HG03108 (cell line): ENCODE results near the gene NELFCD.
"Not testable (repeated sequence)": the region's sequence is repeated elsewhere in the genome, so short reads cannot be mapped to it uniquely, and the experiment has no call there.

Experiments used
- ATAC-seq: cut with Tn5 transposase; IDR thresholded peaks from one replicate; pipeline ENCODE4 v1.9.1; 2021; ENCODE audit warnings: moderate library complexity; ENCODE audit not compliant: unreplicated experiment

Gene NELFCD

DNA sequence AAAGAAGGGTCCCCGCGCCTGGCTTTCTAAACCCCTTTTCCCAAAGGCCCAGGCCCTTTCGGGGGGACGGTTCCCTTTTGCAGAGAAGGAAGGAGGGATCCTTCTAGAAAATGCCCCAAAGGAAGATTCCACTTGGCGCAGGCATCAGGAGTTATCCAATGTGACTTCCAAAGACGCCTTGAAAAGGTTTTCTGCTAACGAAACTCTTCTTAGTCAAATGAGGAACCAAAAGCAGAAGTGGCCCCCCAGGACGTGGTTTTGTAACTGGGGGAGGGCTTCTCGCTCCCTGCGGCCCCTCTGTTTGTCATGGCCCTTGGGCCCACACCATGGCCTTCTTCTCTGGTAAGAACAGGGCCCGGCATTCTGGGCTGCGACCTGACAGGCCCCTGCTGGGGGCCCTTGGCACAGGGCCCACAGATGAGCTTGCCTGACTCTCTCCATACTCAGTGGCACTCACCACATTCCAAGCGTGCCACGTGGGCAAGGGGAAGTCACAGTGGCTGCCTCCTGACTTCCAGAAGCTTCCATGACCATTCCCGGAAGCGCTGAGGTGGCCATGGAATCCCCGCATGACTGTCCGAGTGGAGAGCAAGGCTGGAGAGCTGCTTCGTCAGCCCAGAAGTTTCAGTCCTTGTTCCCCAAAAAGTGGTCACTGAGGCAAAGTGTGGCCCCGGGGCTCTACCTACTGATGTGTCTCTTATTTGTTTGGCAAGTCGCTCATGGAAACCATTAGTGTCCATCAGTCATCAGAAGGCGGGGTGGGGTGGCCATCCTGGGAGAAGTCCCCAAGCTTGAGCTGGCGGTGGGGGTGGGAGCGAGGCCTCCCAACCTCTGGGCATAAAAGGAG lies 26.8 kb downstream of the NELFCD start:
- ATAC-seq: peak; percentile 21

DNA sequence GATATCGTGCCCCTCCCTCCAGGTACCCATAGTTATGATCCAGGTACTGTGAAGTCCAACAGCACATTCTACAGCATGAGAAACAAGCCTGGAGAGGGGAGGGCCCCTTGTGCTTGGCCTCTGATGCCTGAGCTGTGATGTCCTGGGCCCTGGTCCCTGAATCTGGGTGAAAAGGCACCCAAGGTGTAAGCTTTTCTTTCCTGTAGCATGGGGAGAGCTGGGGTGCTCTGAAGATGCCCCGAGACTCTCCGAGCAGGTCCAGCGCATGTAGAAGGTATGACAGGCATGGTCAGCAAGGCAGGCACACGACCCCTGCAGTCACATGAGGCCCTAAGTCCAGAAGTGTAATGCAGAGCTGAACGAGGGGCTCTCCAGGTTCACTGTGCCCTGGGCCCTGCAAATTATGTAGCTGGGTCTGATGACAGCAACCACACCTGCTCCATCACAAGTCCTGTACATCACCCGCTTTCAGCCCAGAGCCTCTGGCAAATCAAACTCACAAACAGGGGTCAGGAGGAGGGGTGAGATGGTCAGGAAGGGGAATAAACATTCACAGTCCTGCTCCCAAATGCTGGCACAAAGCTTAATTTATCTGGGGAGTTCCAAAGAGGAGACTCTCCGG lies 27.8 kb downstream of the NELFCD start:
- ATAC-seq: no peak

DNA sequence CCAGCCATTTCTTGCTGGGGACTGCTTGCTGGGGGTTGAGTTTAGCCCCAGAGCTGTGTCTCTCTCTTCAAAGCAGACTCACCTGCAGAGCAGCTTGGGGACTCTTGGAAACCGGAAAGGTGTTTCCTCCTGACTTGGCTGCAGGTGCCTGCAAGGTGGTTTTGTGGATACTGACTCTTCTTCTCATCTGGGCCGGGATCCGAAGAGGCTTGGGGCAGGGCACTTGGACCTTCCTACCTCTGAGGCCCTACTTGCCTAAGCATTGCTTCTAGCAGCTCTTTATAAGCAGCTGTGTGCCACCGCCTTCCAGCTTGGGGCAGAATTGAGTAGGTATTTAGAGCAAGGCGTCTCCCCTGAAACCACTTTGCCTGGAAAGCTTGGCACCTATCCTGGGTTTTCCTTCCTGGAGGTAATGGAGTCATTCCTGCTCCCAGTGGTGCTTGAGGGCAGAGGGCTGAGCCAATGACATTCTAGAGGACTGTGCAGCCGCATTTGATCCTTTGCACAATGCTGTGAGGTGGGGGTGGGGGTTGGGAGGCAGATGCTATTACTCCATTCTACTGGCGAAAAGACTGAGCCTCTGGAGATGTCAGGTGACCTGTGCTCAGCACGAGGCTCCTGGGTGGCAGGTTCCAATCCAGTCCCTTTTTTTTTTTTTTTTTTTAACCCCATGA lies 29.4 kb downstream of the NELFCD start:
- no peak for ATAC-seq

DNA sequence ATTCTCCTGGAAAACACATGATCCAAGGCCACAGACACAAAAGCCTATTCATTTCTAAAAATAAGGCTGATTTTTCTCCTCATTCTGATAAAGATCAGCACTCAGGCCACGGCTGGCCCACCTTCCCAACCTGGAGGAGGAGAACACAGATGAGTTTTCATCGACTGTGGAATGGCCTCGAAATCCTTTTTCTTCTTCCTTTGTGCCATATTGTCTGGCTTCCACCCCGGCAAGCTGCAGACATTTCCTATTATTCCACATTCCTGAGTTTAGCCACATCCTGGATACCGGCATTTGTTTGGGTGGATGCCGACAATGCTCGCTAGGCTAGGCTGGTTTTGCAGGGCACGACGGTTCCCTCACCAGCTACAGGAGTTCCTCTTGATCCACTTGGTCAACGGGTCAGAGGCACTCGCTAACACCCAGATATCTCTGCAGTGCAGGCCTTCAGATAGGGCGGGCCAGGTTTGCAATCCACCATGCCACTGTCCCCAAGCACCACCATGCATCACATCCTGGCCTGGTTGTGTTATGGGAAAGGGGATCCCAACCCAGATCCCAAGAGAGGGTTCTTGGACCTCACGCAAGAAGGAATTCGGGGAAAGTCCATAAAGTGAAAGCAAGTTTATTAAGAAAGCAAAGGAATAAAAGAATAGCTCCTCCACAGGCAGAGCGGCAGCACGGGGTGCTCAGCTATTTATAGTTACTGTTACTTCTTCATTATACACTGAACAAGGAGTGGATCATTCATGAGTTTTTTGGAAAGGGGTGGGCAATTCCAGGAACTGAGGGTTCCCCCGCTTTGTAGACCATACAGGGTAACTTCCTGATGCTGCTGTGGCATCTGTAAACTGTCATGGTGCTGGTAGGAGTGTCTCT lies 30.2 kb downstream of the NELFCD start:
- no peak for ATAC-seq

DNA sequence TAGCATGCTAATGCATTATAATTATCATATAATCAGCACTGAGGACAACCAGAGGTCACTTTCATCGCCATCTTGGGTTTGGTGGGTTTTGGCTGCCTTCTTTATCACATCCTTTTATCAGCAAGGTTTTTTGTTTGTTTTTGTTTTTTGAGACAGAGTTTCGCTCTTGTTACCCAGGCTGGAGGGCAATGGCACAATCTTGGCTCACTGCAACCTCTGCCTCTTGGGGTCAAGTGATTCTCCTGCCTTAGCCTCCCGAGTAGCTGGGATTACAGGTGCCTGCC lies 30.8 kb downstream of the NELFCD start:
- not testable (repeated sequence) for ATAC-seq

DNA sequence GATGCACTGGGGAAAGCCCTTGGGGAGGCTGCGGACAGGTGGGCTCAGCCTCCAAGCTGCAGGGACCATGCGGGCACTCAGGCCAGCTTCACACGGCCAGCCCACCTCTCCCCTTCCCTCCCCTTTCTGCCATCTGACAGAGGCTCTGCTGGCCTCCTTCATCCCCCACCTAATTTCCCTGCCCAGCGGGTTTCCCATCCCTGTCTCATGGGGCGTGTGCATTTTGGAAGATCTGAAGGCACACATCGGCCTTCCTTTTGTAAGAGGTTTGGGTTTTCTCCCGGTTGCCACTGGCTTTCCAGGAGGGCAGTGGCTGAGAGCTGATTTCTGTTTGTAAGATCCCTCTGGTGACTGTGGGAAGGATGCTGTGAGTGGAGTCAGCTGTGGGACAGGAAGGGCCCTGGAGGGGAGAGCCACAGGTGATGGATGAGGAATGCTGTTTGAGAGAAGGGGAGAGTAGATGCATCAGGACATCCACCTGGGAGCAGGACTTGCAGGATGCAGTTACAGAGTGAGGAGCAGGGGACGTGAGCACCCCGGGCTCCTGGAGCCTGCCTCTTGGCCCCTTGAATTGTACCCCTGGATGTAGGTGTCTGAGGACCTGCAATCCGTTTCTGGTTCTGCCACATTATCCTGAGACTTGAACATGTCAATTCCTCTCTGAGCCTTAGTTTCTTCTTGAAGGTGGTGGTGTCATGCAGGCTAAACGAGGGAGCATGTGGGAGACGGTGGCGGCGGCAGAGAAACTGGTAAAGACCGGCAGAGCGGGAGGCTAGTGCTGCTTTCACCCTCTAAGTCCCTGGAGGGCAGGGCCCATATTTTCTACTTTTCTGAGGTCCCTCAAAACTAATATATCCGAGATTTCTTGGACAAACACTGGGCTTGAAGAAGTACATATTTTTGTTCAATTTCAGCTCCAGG lies 32.2 kb downstream of the NELFCD start:
- no peak for ATAC-seq

DNA sequence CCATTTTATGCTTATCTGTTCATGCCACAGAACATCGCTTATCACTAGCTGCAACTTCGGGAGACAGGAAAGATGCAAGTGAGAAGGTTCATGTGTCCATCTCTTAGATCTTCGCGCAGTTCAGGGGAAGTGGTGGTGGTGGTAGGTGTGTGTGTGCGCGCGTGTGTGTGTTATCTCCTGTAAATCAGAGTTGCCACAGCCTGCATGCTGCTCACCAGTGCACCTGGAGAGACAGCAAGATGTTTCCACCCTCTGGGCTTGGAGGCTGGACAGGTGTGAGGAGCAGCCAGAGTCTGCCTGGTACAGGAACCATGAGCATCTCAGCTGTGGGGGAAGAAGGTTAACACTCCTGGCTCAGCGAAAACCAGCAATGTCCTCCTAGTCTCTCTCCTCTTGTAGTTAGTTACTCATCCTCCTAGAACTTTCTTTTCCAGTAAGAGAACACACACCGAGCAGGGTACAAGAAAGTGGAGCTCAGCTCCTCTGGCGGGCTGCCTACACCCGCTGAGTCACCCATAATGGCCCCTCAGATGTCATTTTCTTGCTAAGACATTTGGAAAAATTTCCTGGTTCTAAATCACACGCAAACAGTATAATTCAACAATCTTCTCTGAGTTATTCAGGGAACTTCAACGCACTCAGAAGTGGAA lies 33.0 kb downstream of the NELFCD start:
- ATAC-seq: no peak

DNA sequence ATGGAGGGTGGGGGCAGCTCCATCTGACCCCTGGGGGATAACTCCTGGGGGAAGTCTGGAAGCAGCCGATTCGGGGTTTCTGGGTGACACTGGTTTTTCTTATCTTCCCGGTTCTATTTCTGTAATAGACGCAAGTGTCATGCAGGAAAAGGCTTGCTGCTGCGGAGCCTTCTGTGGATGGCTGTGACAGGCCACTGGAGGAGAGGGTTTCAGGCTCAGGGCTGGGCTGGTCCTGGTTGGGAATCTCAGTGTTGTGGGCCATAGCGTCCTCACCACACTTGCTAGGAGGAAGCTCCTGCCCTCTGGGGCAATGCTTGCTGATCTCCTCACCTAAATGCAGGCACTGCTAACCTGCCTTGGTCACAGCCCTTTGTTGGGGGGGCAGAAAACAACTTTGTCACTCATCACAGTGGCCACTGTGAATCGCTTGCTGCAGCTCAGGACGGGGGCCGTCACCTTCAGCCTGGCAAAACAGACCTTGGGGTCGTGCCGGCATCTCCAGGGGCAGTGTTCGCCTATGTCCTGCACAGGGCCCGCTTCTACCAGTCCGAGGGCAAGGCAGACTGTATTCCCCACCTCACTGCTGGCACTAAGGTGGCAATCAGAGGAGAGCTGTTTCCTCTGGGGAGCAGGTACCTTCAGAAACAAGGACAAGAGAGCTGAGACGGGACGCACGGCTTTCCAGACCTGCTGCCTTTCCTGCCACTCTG lies 33.8 kb downstream of the NELFCD start:
- no peak for ATAC-seq

DNA sequence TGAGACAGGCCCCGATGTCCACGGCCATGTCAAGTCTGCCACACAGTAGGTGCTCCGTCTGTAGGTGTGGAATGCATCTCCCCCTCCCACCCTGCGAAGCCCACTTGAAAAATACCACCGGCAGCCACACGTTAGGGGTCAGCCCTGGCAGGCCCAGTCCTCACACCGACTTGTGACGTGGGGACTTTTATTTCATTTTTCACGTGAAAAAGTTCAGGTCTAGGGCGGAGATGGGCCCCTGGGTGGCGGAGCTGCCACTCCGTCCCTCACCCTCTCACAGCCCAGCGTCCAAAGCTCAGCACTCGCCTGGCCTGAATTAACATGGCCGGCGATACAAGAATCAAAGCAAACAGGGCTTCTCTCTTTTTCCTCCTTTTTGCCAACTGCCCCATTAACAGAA lies 34.4 kb downstream of the NELFCD start:
- ATAC-seq: no peak

DNA sequence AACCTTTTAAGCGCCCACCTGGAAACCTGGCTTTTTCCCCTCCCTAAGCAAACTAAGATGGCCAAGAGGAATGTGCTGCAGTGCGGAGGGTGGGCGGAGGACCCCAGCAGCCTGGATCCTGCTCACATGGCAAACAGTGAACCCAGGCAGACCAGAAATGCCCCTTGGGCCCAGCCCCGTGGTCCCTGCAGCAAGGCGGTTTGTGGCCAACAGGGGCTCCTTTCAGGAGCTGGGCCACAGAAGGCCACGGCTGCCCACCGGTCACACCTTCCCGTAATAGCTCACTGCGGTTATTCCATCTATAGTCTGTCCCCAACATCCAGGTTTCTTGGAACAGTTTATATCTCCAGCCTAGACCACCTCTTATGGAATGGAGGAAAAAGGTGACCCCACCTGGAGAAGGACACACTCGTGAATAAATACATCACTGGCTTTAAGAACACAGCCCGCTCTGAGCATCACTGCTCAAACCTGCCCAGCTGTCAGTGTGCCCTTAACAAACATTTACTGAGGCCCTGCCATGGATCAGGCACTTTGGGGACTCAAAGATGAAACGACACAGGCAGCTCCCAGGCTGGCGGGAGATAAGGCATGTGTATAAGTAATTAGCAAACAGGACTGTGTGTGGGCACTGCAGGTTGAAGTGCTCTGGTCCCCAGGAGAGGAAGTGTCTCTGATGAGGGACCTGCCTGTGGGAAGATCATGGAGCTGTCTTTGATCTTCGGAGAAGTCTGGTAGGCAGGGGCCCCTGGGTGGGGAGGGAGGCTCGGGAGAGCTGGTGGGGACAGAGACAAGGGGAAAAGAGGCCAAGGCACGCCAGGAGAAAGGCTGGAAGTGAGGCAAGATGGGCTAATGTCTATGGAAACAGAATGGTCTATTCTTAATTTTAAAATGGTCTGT lies 35.0 kb downstream of the NELFCD start:
- ATAC-seq: no peak

DNA sequence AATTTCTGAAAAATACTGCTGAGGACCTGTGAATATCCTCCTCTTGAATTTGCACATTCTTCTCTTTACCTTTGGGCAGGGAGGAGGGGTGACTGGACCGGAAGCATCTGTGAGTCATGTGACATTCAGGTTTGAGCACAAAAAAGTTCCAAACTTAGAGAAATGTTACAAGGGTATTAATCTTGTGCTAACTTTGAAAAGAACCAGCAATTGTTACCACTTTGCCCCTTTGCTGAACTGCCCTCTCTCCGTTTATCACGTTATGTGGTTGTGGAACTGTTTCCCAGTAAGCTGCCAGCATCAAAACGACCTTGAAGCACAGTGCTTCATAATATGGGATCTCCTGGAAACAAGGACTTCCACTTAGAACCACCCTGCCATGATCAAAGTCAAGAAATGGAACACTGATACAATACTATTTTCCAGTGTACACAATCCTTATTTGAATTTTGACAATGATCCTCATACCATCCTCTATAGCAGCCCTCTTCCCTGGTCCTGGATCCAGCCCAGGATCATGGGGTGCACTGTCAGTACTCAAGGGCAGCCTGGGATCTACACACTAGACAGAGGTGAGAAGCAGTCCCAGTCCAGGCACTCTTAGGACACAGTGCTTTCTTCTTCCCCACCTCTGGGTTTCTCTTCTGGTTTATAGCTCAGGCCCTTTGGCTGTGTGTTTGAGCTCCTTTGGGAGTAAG lies 35.9 kb downstream of the NELFCD start:
- no peak for ATAC-seq

DNA sequence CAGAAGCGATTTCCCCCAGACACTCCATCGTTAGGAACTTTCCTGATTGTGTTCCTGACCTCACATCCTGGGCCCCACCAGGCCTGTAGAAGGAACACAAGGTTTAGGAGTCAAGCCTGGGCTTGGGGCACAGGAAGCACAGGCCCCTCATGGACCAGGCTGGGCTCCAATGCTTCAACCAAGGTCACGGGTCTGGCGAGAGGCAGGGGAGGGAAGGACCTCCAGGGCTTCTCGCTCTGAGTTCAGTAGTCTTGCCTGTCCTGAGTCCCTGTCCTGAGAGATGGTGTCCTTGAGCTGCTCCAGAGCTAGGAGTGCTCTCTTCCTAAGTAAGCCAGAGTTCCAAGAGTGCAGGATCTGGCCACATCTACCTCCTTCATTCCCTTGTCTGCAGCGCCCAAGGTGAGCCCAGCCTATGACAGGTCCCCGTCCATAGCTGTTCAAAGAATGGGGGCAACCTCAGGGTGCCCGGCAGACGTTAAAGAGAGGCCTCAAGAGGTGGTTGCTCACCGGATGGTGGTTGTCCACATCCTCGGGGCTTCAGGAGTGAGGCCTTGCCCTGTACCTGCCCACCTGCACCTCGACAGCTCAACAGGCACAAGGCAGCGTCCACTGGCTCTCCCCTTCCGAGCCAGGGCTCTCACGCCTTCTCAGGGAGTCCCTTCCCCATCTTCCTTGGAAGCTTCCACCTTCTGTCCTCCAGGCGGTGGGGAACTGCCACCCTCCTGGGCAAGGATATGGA lies 36.6 kb downstream of the NELFCD start:
- ATAC-seq: no peak

DNA sequence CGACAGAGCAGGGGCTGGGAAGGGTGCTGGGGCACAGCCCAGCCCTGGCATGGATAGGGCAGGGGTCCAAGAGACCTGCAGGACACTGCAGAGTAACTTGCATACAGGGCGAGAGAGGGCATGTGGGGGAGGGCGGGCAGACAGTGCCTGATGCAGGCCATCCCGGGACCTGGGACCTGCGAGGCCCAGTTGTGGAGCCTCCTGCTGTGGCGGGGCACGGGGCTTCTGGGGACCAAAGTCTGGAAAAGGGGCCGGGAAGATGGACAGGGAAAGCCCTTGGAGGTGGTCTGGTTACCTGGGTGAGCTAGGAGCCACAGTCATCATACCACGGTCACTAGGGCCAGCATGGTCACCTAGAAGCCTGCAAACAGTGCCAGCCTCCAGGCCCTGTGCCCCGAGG lies 37.8 kb downstream of the NELFCD start:
- no peak for ATAC-seq

DNA sequence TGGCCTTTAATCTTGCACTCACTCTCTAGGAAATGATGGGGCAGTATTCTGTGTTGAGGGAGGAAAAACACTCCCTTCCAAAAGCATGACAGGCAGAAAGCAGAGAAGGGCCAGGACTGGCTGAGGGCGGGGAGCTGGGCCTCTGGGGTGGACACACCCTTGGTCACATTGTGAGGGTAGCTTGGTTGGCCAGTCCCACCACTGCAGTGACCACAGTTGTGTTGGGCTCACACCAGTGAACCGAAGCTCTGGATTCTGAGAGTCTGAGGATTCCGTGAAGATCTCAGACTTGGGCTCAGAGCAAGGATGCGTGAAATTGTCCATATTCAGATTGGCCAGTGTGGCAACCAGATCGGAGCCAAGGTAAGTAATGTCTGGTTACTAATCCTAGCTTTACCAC lies 38.2 kb downstream of the NELFCD start, which contains the start of gene TUBB1:
Gene TUBB1 (plus strand): TSS at position 213 of the 400 bp plus-strand sequence. CDS start 94 bp downstream, at position 307.
- no peak for ATAC-seq

DNA sequence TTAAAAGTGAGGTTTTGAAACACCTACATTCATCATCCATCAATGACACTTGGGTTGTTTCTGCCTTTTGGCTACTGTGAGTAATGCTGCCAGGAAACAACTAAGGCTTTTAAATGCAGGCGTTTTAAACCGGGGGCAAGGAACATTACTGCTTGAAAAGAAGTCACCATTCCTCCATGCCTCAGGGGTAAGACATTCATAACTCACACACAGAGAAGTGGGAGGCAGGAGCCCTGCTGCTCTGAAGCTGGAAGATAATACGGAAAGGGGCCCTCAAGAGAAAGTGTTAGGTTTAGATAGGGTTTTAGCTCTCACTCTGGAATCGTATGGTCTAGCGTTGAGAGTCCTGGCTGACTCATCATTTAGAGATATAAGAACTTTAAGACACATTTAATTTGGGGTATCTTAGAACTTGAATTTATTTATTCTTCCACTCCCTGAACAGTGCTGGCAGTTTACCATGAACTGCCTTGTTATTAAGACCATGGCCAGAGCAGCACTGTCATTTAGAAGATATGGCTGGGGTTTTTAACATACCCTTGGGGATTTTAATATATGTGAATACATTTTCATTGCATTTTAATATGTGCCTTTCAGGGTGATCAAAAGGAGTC lies 40.0 kb downstream of the NELFCD start:
- ATAC-seq: no peak

DNA sequence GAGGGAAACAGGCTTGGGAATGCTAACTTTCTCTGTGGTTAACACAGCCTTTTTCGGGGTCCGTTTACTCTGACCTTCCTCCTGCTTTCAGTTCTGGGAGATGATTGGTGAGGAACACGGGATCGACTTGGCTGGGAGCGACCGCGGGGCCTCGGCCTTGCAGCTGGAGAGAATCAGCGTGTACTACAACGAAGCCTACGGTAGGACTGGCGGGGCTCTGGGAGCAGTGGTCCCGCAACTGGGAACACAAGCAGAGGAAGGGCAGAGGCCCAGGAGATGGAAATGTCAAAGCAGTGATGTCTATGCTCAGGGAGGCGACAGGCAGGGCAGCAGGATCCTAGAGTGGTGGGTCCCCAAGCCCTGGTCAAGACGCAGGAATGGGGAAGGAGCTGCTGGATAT lies 41.7 kb downstream of the NELFCD start:
- ATAC-seq: no peak
